HCT116 (cell line): ENCODE results near the gene ADIG. TPM values are rescaled to one million over a fixed set of nuclear protein-coding genes. Genes with fewer than 3 reads are reported as not detected.

ENCODE experiments used
- ATAC-seq: fragments of 200-7000 bp; cut with Tn5 transposase; 2 replicates; pipeline ENCODE4 v1.9.1; 2020; ENCODE audit warnings: mild to moderate bottlenecking, moderate library complexity
- BruUV-seq: library from RNA; stranded (reverse); fragments of 400-500 nt; replicated peaks from 2 replicates; lab custom pipeline; 2021; lab: Mats Ljungman, UMichigan
- CTCF ChIA-PET: fragments of 300-600 bp; sonication (Branson Sonifier 250); formaldehyde crosslinking; loops from one replicate; lab custom pipeline; 2021; ENCODE audit warnings: antibody characterized with exemption; lab: Charles Lee
- POLR2A ChIA-PET: fragments of 300-600, 350-600 bp; sonication (Branson Sonifier 250); formaldehyde crosslinking; loops from one replicate; lab custom pipeline; 2021; ENCODE audit warnings: antibody characterized with exemption; lab: Charles Lee
- RAD21 ChIA-PET, 2 experiments: fragments of 300-600 bp; sonication (Branson Sonifier 250); formaldehyde crosslinking; loops; one replicate each; lab custom pipeline; 2023; ENCODE audit warnings: low total read pairs in 2 of 2; ENCODE audit not compliant: uncharacterized antibody in 2 of 2, unreplicated experiment in 2 of 2, low non-redundant PET in 1 of 2; lab: Charles Lee
- DNase-seq: peaks from one replicate; pipeline ENCODE4 v3.0.0-alpha.2; 2010; ENCODE audit warnings: low read depth, low spot score
- H2AFZ ChIP-seq: fragments of 200-600 bp; shearing (Covaris generic), sonication (generic); 2 replicates; pipeline ENCODE4 v1.6.1; 2017; ENCODE audit warnings: low read depth, mixed run types, mixed read lengths, antibody characterized with exemption, low read length; ENCODE audit not compliant: poor library complexity, severe bottlenecking
- H3K27ac ChIP-seq: 2 replicates; pipeline ENCODE4 v1.5.1; 2012; ENCODE audit warnings: low read depth, low read length
- H3K27me3 ChIP-seq: fragments of 200-600 bp; sonication (generic); 2 replicates; pipeline ENCODE4 v1.6.1; 2016; ENCODE audit warnings: mixed run types, low read length, mixed read lengths; ENCODE audit not compliant: insufficient read depth
- H3K36me3 ChIP-seq, 2 experiments: fragments of 200-500 bp in 1 of 2; fragments of 200-600 bp in 1 of 2; sonication (Bioruptor generic) in 1 of 2; sonication (generic) in 1 of 2; 2 replicates each; pipeline versions ENCODE4 v1.5.1 to v1.6.1; 2014 to 2016; ENCODE audit warnings: low read length in 2 of 2, inconsistent platforms in 1 of 2, mixed read lengths in 1 of 2, mixed run types in 1 of 2; ENCODE audit not compliant: insufficient read depth in 2 of 2, control insufficient read depth in 1 of 2
- H3K4me1 ChIP-seq, 2 experiments: fragments of 200-600 bp in 1 of 2; sonication (generic) in 1 of 2; 2 replicates each; pipeline versions ENCODE4 v1.5.1 to v1.6.1; 2012 to 2017; ENCODE audit warnings: low read length in 2 of 2, inconsistent platforms in 1 of 2, mild to moderate bottlenecking in 1 of 2, mixed read lengths in 1 of 2, mixed run types in 1 of 2, moderate library complexity in 1 of 2; ENCODE audit not compliant: insufficient read depth in 2 of 2, control insufficient read depth in 1 of 2
- H3K4me2 ChIP-seq: fragments of 200-600 bp; sonication (generic); 2 replicates; pipeline ENCODE4 v1.6.1; 2017; ENCODE audit warnings: mixed run types, low read length, mixed read lengths
- H3K4me3 ChIP-seq, 2 experiments: fragments of 200-600 bp in 1 of 2; sonication (generic) in 1 of 2; replicated peaks in 1 of 2; 2 replicates each; pipeline ENCODE4 v1.5.1; 2011 to 2016; ENCODE audit warnings: low read length in 2 of 2, control low read depth in 1 of 2, low read depth in 1 of 2, mild to moderate bottlenecking in 1 of 2, mixed read lengths in 1 of 2, mixed run types in 1 of 2
- H3K79me2 ChIP-seq: fragments of 200-600 bp; sonication (generic); 2 replicates; pipeline ENCODE4 v1.6.1; 2017; ENCODE audit warnings: mild to moderate bottlenecking, mixed run types, low read length, moderate library complexity, mixed read lengths; ENCODE audit not compliant: insufficient read depth
- H3K9ac ChIP-seq: fragments of 200-600 bp; sonication (generic); 2 replicates; pipeline ENCODE4 v1.6.1; 2016; ENCODE audit warnings: low read length, mixed read lengths
- H3K9me2 ChIP-seq: fragments of 200-600 bp; sonication (generic), shearing (Covaris generic); 2 replicates; pipeline ENCODE4 v1.6.1; 2017; ENCODE audit warnings: mixed run types, mild to moderate bottlenecking, moderate library complexity; ENCODE audit not compliant: insufficient read depth
- H3K9me3 ChIP-seq, 2 experiments: fragments of 200-500 bp in 1 of 2; fragments of 200-600 bp in 1 of 2; sonication (Bioruptor generic) in 1 of 2; sonication (generic) in 1 of 2; 2 replicates each; pipeline ENCODE4 v1.6.1; 2014 to 2017; ENCODE audit warnings: low read length in 2 of 2, mixed read lengths in 2 of 2, inconsistent platforms in 1 of 2, low read depth in 1 of 2, mild to moderate bottlenecking in 1 of 2, mixed run types in 1 of 2, moderate library complexity in 1 of 2; ENCODE audit not compliant: control insufficient read depth in 1 of 2, insufficient read depth in 1 of 2
- H4K20me1 ChIP-seq: fragments of 200-600 bp; sonication (generic), shearing (Covaris generic); 2 replicates; pipeline ENCODE4 v1.6.1; 2017; ENCODE audit warnings: mixed run types, mild to moderate bottlenecking, moderate library complexity; ENCODE audit not compliant: insufficient read depth
- CBX3 ChIP-seq: IDR thresholded peaks from 2 replicates; pipeline ENCODE4 v1.6.1; 2012; ENCODE audit warnings: low read depth
- CEBPB ChIP-seq: IDR thresholded peaks from 2 replicates; pipeline ENCODE4 v1.6.1; 2012; ENCODE audit warnings: low read depth
- CTCF ChIP-seq, 3 experiments: fragments of 200-600 bp in 1 of 3; sonication (generic) in 1 of 3; IDR thresholded peaks in 2 of 3; conservative IDR thresholded peaks in 1 of 3; 2 replicates each; pipeline ENCODE4 v1.5.1; 2012 to 2017; ENCODE audit warnings: low read depth in 2 of 3, low read length in 2 of 3, antibody characterized with exemption in 1 of 3, borderline replicate concordance in 1 of 3, control low read depth in 1 of 3, mild to moderate bottlenecking in 1 of 3, mixed read lengths in 1 of 3, mixed run types in 1 of 3, moderate library complexity in 1 of 3; ENCODE audit not compliant: insufficient read depth in 1 of 3
- EZH2 ChIP-seq: fragments of 200-600 bp; sonication (generic); IDR thresholded peaks from 2 replicates; pipeline ENCODE4 v1.6.1; 2017; ENCODE audit warnings: antibody characterized with exemption, mixed run types
- EZH2phosphoT487 ChIP-seq: fragments of 200-600 bp; IDR thresholded peaks from 2 replicates; pipeline ENCODE4 v1.6.1; 2018; ENCODE audit warnings: antibody characterized with exemption, borderline replicate concordance
- FOSL1 ChIP-seq: IDR thresholded peaks from 2 replicates; pipeline ENCODE4 v1.6.1; 2012; ENCODE audit warnings: low read depth
- JUND ChIP-seq: IDR thresholded peaks from 2 replicates; pipeline ENCODE4 v1.6.1; 2012
- MAX ChIP-seq: IDR thresholded peaks from 2 replicates; pipeline ENCODE4 v1.6.1; 2012
- POLR2A ChIP-seq: IDR thresholded peaks from 2 replicates; pipeline ENCODE4 v1.7.0; 2011; ENCODE audit warnings: borderline replicate concordance; ENCODE audit not compliant: insufficient read depth, insufficient read length; ENCODE audit errors: extremely low read depth
- POLR2AphosphoS5 ChIP-seq: IDR thresholded peaks from 2 replicates; pipeline ENCODE4 v1.6.1; 2011; ENCODE audit warnings: mild to moderate bottlenecking, low read depth, low read length, moderate library complexity
- SIN3A ChIP-seq: IDR thresholded peaks from 2 replicates; pipeline ENCODE4 v1.6.1; 2012; ENCODE audit warnings: low read depth
- TCF7L2 ChIP-seq: IDR thresholded peaks from 2 replicates; pipeline ENCODE4 v1.7.0; 2011; ENCODE audit warnings: borderline replicate concordance, inconsistent platforms; ENCODE audit not compliant: insufficient read depth, insufficient read length; ENCODE audit errors: extremely low read depth
- YY1 ChIP-seq: IDR thresholded peaks from 2 replicates; pipeline ENCODE4 v1.6.1; 2011; ENCODE audit warnings: low read length, low read depth, moderate library complexity, mild to moderate bottlenecking; ENCODE audit not compliant: insufficient replicate concordance; ENCODE audit errors: extremely low read depth
- intact Hi-C: fragments of 100-400 bp; cut with micrococcal nuclease; formaldehyde crosslinking; loops from 2 replicates; pipeline ENCODE4 v1.10.0; 2022
- total RNA-seq: library from RNA; stranded (reverse); gene quantifications from one replicate; pipeline ENCODE4 v1.2.1, GENCODE V29; 2021; ENCODE audit not compliant: unreplicated experiment

The ADIG gene
- total RNA-seq, 1 experiment from 2014 or later = not detected

- no peaks in the 10 kb centered on the region for H3K27me3 ChIP-seq
- H3K4me3 ChIP-seq = no peak overlapping the region
- BruUV-seq = no TSS peak
- H3K4me2 ChIP-seq = no peak overlapping the region
- peak; percentile 10 for DNase-seq
- H3K9me2 ChIP-seq = no peaks in the 10 kb centered on the region
- ChIA-PET POLR2A (interaction anchor here (0.7 to 1.2 kb wide), 2 partner anchors 148 to 183 kb away, joined by 3 read pairs; no protein-coding TSS in a partner anchor), RAD21 (no interaction called here), CTCF (no interaction called here)
- H3K4me1 ChIP-seq = peaks cover 0 to 8% of the 10 kb centered on the region in 2 experiments; a peak in 1 of 4 replicates
- H3K79me2 ChIP-seq = no peaks in the 10 kb centered on the region
- no peak overlapping the region for H3K9ac ChIP-seq
- ATAC-seq = no peak
- no peaks in the 10 kb centered on the region for H4K20me1 ChIP-seq
- TF ChIP-seq CTCF (IDR thresholded peaks at IDR 0.05 in 2 of 3, conservative IDR thresholded peaks at IDR 0.05 in 1 of 3; ENCODE audit: borderline replicate concordance in 1 of 3, insufficient read depth in 1 of 3, low read depth in 2 of 3, low read length in 2 of 3) = no peak
- TF ChIP-seq CEBPB = peak; percentile 73
- no peak for TF ChIP-seq POLR2A
- TF ChIP-seq POLR2AphosphoS5 = no peak
- peak; percentile 50 for TF ChIP-seq MAX
- no peak for TF ChIP-seq SIN3A
- TF ChIP-seq EZH2 = no peak
- no peak for TF ChIP-seq TCF7L2
- TF ChIP-seq EZH2phosphoT487 = no peak
- TF ChIP-seq FOSL1 = no peak
- no peak for TF ChIP-seq CBX3
- TF ChIP-seq JUND = no peak
- TF ChIP-seq YY1 = no peak
- no peak overlapping the region for H2AFZ ChIP-seq
- no peaks in the 10 kb centered on the region for H3K36me3 ChIP-seq
- no peak overlapping the region for H3K27ac ChIP-seq
- intact Hi-C loops = no loop called here
- no peaks in the 10 kb centered on the region for H3K9me3 ChIP-seq
Observed at GRCh38 chr20:38630727-38631126, 49.7 kb downstream of the ADIG start.
